RWPE2 (cell line): Measurements from ENCODE around the gene ME1.
A peak's percentile ranks its signal among the peaks of the same experiment; 100 is the strongest.

ENCODE experiments used
- ATAC-seq: fragments of 200-7000 bp; cut with Tn5 transposase; 3 replicates; pipeline ENCODE4 v1.9.1; 2021; ENCODE audit warnings: low read depth
- DNase-seq: peaks from one replicate; pipeline ENCODE4 v3.0.0-alpha.2; 2020; ENCODE audit warnings: low spot score
- H3K27ac ChIP-seq: fragments of 450-650 bp; 2 replicates; pipeline ENCODE4 v1.5.1; 2017; ENCODE audit warnings: mild to moderate bottlenecking; ENCODE audit not compliant: poor library complexity, severe bottlenecking
- H3K27me3 ChIP-seq: fragments of 250-450 bp; sonication (Bioruptor Pico); 2 replicates; pipeline ENCODE4 v1.5.1; 2021; ENCODE audit warnings: mild to moderate bottlenecking, moderate library complexity; ENCODE audit not compliant: insufficient read depth, poor library complexity, severe bottlenecking
- H3K36me3 ChIP-seq: fragments of 250-450 bp; sonication (Bioruptor Pico); 2 replicates; pipeline ENCODE4 v1.5.1; 2020; ENCODE audit warnings: low read depth, mild to moderate bottlenecking, moderate library complexity
- H3K4me1 ChIP-seq: fragments of 250-450 bp; sonication (Bioruptor Pico); 2 replicates; pipeline ENCODE4 v1.5.1; 2021; ENCODE audit warnings: mild to moderate bottlenecking, moderate library complexity; ENCODE audit not compliant: insufficient read depth, poor library complexity, severe bottlenecking
- H3K4me3 ChIP-seq: fragments of 250-450 bp; sonication (Bioruptor Pico); 2 replicates; pipeline ENCODE4 v1.5.1; 2021; ENCODE audit warnings: mild to moderate bottlenecking, moderate library complexity; ENCODE audit not compliant: severe bottlenecking
- H3K9me3 ChIP-seq: fragments of 250-450 bp; sonication (Bioruptor Pico); 2 replicates; pipeline ENCODE4 v1.5.1; 2021; ENCODE audit warnings: mild to moderate bottlenecking, moderate library complexity; ENCODE audit not compliant: severe bottlenecking
- TF ChIP-seq, protein P1 (sequence below): fragments of 450-650 bp; IDR thresholded peaks from one replicate; pipeline ENCODE4 v1.5.1; 2017; ENCODE audit warnings: mild to moderate bottlenecking, moderate library complexity; ENCODE audit not compliant: poor library complexity, severe bottlenecking

ME1 gene

GRCh38 chr6:83443516-83443915 lies 12.7 kb upstream of the ME1 start:
- Histone ChIP-seq H3K4me3 (no peak overlapping the region), H3K9me3 (no peaks in the 10 kb centered on the region), H3K27ac (no peak overlapping the region), H3K4me1 (no peaks in the 10 kb centered on the region), H3K27me3 (no peaks in the 10 kb centered on the region), H3K36me3 (no peaks in the 10 kb centered on the region)
- TF ChIP-seq, protein P1, sequence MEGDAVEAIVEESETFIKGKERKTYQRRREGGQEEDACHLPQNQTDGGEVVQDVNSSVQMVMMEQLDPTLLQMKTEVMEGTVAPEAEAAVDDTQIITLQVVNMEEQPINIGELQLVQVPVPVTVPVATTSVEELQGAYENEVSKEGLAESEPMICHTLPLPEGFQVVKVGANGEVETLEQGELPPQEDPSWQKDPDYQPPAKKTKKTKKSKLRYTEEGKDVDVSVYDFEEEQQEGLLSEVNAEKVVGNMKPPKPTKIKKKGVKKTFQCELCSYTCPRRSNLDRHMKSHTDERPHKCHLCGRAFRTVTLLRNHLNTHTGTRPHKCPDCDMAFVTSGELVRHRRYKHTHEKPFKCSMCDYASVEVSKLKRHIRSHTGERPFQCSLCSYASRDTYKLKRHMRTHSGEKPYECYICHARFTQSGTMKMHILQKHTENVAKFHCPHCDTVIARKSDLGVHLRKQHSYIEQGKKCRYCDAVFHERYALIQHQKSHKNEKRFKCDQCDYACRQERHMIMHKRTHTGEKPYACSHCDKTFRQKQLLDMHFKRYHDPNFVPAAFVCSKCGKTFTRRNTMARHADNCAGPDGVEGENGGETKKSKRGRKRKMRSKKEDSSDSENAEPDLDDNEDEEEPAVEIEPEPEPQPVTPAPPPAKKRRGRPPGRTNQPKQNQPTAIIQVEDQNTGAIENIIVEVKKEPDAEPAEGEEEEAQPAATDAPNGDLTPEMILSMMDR, result no peak
- DNase-seq (no peak), ATAC-seq (no peak)

DNA sequence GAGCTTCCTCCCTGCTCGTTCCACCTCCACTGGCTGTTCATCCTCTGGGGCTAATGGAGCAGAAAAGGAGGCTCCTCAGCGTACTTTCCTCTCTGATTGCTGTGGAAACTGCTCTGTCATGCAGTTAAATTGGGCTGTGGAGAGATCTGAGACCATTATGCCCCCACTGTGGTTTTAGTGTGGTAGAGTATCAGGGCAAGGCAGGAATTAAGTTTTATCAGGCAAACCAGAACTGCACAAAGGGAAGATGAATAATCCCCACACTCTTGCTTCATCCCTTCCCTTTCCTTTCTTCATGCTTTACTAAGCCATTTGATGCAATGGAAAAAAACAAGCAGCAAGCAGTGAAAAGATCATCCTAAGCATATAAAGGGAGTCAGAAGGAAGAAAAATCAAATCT lies 11.9 kb upstream of the ME1 start:
- Histone ChIP-seq H3K9me3 (no peaks in the 10 kb centered on the region), H3K4me1 (no peaks in the 10 kb centered on the region), H3K4me3 (no peak overlapping the region), H3K27ac (no peak overlapping the region), H3K27me3 (no peaks in the 10 kb centered on the region), H3K36me3 (no peaks in the 10 kb centered on the region)
- DNase-seq (no peak), ATAC-seq (no peak)
- TF ChIP-seq, protein P1, result no peak

DNA sequence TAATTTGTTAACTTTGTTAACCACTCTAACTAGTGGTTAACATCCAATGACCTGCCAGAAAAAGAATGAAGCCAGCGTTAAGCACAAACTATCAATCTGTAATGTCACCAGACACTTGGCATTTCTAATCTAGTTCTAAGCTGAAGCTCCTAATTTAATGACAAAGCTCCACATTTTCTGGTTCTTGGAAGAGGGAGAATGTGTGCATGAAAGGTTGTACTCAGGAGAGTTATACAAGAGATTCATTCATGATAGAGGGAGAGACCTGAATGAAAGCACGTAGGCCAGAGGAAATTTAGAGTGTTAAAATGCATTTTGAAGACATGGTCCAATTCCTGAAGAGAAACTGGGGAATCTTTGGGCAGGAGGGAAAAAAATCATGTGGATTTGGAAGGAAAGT lies 8.3 kb upstream of the ME1 start:
- peaks cover 9% of the 10 kb centered on the region for H3K4me1 ChIP-seq
- no peaks in the 10 kb centered on the region for H3K27me3 ChIP-seq
- no peak for ATAC-seq
- TF ChIP-seq, protein P1, result no peak
- DNase-seq, result no peak
- H3K9me3 ChIP-seq, result no peaks in the 10 kb centered on the region
- no peaks in the 10 kb centered on the region for H3K36me3 ChIP-seq
- no peak overlapping the region for H3K27ac ChIP-seq
- no peak overlapping the region for H3K4me3 ChIP-seq

DNA sequence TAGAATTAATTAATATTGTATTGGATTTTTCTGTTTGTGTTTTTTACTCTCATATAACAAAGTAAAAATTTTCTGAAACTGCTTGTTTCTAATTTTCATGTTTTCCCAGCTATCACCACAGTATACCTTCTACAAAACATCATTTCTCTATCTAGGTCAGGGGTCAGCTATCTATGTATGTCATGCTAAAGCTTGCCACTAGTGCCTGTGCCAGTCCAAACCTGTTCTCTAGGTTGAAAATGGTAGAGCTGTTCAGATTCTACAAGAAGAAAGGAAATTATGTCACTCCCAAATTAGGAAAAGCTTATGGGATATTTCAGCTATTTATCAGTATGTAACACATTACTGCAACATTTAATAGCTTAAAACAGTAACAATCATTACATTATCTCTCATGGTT lies 5.8 kb upstream of the ME1 start:
- DNase-seq (no peak), ATAC-seq (peak; percentile 73)
- TF ChIP-seq, protein P1, result no peak
- H3K27ac ChIP-seq, result no peak overlapping the region
- peaks cover 20% of the 10 kb centered on the region for H3K4me1 ChIP-seq
- H3K4me3 ChIP-seq, result no peak overlapping the region
- no peaks in the 10 kb centered on the region for H3K36me3 ChIP-seq
- no peaks in the 10 kb centered on the region for H3K9me3 ChIP-seq
- H3K27me3 ChIP-seq, result no peaks in the 10 kb centered on the region

DNA sequence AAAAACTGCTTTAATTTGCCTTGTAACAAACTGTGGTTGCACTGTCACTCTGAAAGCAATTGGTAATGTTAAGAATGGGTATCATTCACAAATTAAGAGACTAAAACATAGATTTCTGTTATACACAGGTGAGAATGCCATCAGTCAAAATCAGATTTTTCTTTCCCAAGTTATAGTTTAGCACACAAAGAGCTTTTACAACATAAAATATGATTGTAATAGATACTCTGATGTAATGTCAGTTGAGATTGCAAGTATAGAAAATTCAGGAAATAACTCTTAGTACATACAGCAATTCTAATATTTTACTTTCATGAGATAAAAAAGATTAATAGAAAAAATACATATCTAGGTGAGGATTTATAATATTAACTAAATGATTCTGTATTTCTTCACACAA lies 2.3 kb upstream of the ME1 start:
- no peak for DNase-seq

More for the DNA sequence above, 2.3 kb upstream of the ME1 start:
- TF ChIP-seq, protein P1, result no peak
- Histone ChIP-seq H3K36me3 (peaks cover 6% of the 10 kb centered on the region), H3K27ac (no peak overlapping the region), H3K9me3 (no peaks in the 10 kb centered on the region), H3K4me1 (peaks cover 30% of the 10 kb centered on the region), H3K4me3 (no peak overlapping the region), H3K27me3 (no peaks in the 10 kb centered on the region)
- ATAC-seq, result no peak
